ENCODE data around the gene AKTIP. TPM values are rescaled to one million over a fixed set of nuclear protein-coding genes. Genes with fewer than 3 reads are reported as not detected.
"Not testable (repeated sequence)": the region's sequence is repeated elsewhere in the genome, so short reads cannot be mapped to it uniquely, and the experiment has no call there.

The AKTIP gene
- total RNA-seq, 1 donor from 2014 or later = 24.0 TPM

- no peak overlapping the region for H3K27ac ChIP-seq
- H3K9ac ChIP-seq = no peak overlapping the region
- H3K9me3 Mint-ChIP-seq = peaks cover 12% of the 10 kb centered on the region
- H3K4me1 ChIP-seq = no peaks in the 10 kb centered on the region
- no peaks in the 10 kb centered on the region for H3K79me2 ChIP-seq (ENCODE audit: low read depth)
- peaks cover 3% of the 10 kb centered on the region for H3K27me3 Mint-ChIP-seq (ENCODE audit: insufficient read depth, low read depth)
- no peaks in the 10 kb centered on the region for H3K36me3 Mint-ChIP-seq
- H3K4me3 ChIP-seq = no peak overlapping the region
- no peak overlapping the region for H3K4me2 ChIP-seq
- H3K9me3 ChIP-seq (ENCODE audit: low read depth) = no peaks in the 10 kb centered on the region
- H3K27ac Mint-ChIP-seq = no peak overlapping the region
- H3K36me3 ChIP-seq = no peaks in the 10 kb centered on the region
- H3K27me3 ChIP-seq = no peaks in the 10 kb centered on the region
- no peak for DNase-seq (ENCODE audit: low spot score)
- H2AFZ ChIP-seq (replicated peaks) = no peak overlapping the region
- TF ChIP-seq CTCF (IDR thresholded peaks at IDR 0.05) = no peak
- no peak for TF ChIP-seq EZH2phosphoT487 (IDR thresholded peaks at IDR 0.05)
- TF ChIP-seq EZH2 (IDR thresholded peaks at IDR 0.05) = no peak
- H3K4me1 Mint-ChIP-seq = peaks cover 8% of the 10 kb centered on the region
- no peak overlapping the region for H3K4me3 Mint-ChIP-seq
- no peaks in the 10 kb centered on the region for H3F3A ChIP-seq (ENCODE audit: low read depth)
- H4K20me1 ChIP-seq (ENCODE audit: low read depth) = no peaks in the 10 kb centered on the region
Measured at GRCh38 chr16:53515259-53515658, 12.2 kb upstream of the AKTIP start.

- not testable (repeated sequence) for H3K4me3 ChIP-seq; H2AFZ ChIP-seq (replicated peaks); H3K4me3 Mint-ChIP-seq; H3K79me2 ChIP-seq (ENCODE audit: low read depth); H3K4me2 ChIP-seq; H3K36me3 Mint-ChIP-seq; H3K27me3 ChIP-seq; H3K27me3 Mint-ChIP-seq (ENCODE audit: insufficient read depth, low read depth); H3K9me3 ChIP-seq (ENCODE audit: low read depth); H3F3A ChIP-seq (ENCODE audit: low read depth); DNase-seq (ENCODE audit: low spot score); H3K9ac ChIP-seq; H3K27ac Mint-ChIP-seq; H3K27ac ChIP-seq; H3K36me3 ChIP-seq; H3K4me1 ChIP-seq; H4K20me1 ChIP-seq (ENCODE audit: low read depth)
- peaks cover 12% of the 10 kb centered on the region for H3K9me3 Mint-ChIP-seq
- H3K4me1 Mint-ChIP-seq = peaks cover 14% of the 10 kb centered on the region
Measured at GRCh38 chr16:53512795-53513194, 9.8 kb upstream of the AKTIP start.

GRCh38 chr16:53511403-53512280 is 8.6 kb upstream of the AKTIP start:
- H3K4me3 ChIP-seq = no peak overlapping the region
- TF ChIP-seq CTCF (IDR thresholded peaks at IDR 0.05) (no peak), EZH2 (IDR thresholded peaks at IDR 0.05) (no peak), EZH2phosphoT487 (IDR thresholded peaks at IDR 0.05) (no peak)

GRCh38 chr16:53511084-53511402 is 8.0 kb upstream of the AKTIP start:
- H3K27ac Mint-ChIP-seq = peak overlapping the region; percentile 33
- H2AFZ ChIP-seq (replicated peaks) = peak overlapping the region; percentile 93

More at GRCh38 chr16:53511403-53512280, 8.6 kb upstream of the AKTIP start:
- Histone ChIP-seq H3F3A (ENCODE audit: low read depth) (no peaks in the 10 kb centered on the region), H4K20me1 (ENCODE audit: low read depth) (no peaks in the 10 kb centered on the region), H3K27ac (no peak overlapping the region), H3K4me1 (no peaks in the 10 kb centered on the region), H3K9ac (no peak overlapping the region), H3K9me3 (ENCODE audit: low read depth) (no peaks in the 10 kb centered on the region), H3K27me3 (no peaks in the 10 kb centered on the region), H2AFZ (replicated peaks) (no peak overlapping the region), H3K79me2 (ENCODE audit: low read depth) (no peaks in the 10 kb centered on the region), H3K4me2 (no peak overlapping the region), H3K36me3 (no peaks in the 10 kb centered on the region)
- no peaks in the 10 kb centered on the region for H3K36me3 Mint-ChIP-seq
- DNase-seq (ENCODE audit: low spot score) = no peak
- peaks cover 14% of the 10 kb centered on the region for H3K4me1 Mint-ChIP-seq
- H3K9me3 Mint-ChIP-seq = peaks cover 12% of the 10 kb centered on the region
- peaks cover 8% of the 10 kb centered on the region for H3K27me3 Mint-ChIP-seq (ENCODE audit: insufficient read depth, low read depth)
- no peak overlapping the region for H3K4me3 Mint-ChIP-seq
- H3K27ac Mint-ChIP-seq = peak overlapping the region; percentile 33

More at GRCh38 chr16:53511084-53511402, 8.0 kb upstream of the AKTIP start:
- H3K36me3 ChIP-seq = no peaks in the 10 kb centered on the region
- H3K9ac ChIP-seq = no peak overlapping the region
- no peak overlapping the region for H3K4me3 ChIP-seq
- no peak for TF ChIP-seq EZH2 (IDR thresholded peaks at IDR 0.05)
- TF ChIP-seq EZH2phosphoT487 (IDR thresholded peaks at IDR 0.05) = no peak
- no peak for TF ChIP-seq CTCF (IDR thresholded peaks at IDR 0.05)
- H3K27ac ChIP-seq = no peak overlapping the region
- H3K4me2 ChIP-seq = no peak overlapping the region
- no peaks in the 10 kb centered on the region for H3F3A ChIP-seq (ENCODE audit: low read depth)
- peaks cover 10% of the 10 kb centered on the region for H3K4me1 Mint-ChIP-seq
- H3K9me3 Mint-ChIP-seq = peaks cover 12% of the 10 kb centered on the region
- no peaks in the 10 kb centered on the region for H4K20me1 ChIP-seq (ENCODE audit: low read depth)
- no peaks in the 10 kb centered on the region for H3K79me2 ChIP-seq (ENCODE audit: low read depth)
- no peaks in the 10 kb centered on the region for H3K27me3 ChIP-seq
- H3K4me3 Mint-ChIP-seq = no peak overlapping the region
- H3K9me3 ChIP-seq (ENCODE audit: low read depth) = no peaks in the 10 kb centered on the region
- H3K27me3 Mint-ChIP-seq (ENCODE audit: insufficient read depth, low read depth) = peaks cover 8% of the 10 kb centered on the region
- H3K4me1 ChIP-seq = no peaks in the 10 kb centered on the region
- H3K36me3 Mint-ChIP-seq = no peaks in the 10 kb centered on the region
- no peak for DNase-seq (ENCODE audit: low spot score)

Data from neural progenitor cell (in vitro differentiated cells).